PC-3 (cell line): ENCODE measurements around the gene TAX1BP3.

Experiments
- EZH2 ChIP-seq: fragments of 300-600 bp; sonication (generic); IDR thresholded peaks from one replicate; pipeline ENCODE4 v1.6.1; 2017; ENCODE audit warnings: antibody characterized with exemption, mild to moderate bottlenecking, low read length; ENCODE audit not compliant: unreplicated experiment
- TF ChIP-seq, protein P1 (sequence below): fragments of 300-600 bp; sonication (generic); conservative IDR thresholded peaks from 2 replicates; pipeline ENCODE4 v1.5.1; 2017; ENCODE audit warnings: antibody characterized with exemption, low read depth, mild to moderate bottlenecking, low read length

DNA sequence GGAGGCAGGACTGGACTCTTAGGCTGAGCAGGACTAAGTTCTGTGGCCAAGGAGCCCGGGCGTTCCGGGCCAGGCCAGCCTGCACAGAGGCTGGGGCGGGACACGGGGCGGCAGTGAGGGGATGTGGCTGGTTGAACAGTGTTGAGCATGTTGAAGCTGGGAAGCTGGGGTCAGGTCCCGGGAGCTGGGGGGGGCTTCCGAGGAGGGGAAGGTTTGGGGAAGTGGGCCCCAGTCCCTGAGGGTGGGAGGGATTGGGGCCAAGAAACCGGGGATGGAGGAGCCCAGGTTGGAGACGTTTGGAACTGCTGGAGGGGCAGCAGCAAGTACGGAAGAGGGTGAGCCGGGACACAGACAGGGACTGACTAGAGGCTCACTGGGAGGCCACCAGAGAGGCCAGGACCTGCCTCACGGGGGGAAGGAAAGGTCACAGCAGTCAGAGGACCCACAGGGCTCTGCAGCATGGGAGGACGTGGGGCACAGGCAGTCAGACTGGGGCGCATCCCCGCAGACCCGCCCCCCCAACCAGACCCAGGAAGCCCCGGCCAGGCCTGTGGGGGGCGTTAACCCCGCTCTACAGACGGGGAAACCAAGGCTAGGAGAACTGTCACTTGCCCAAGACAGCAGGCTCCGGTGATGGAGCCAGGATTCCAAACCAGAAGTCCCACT, 9.5 kb downstream of the TAX1BP3 start:
- TF ChIP-seq, protein P1, sequence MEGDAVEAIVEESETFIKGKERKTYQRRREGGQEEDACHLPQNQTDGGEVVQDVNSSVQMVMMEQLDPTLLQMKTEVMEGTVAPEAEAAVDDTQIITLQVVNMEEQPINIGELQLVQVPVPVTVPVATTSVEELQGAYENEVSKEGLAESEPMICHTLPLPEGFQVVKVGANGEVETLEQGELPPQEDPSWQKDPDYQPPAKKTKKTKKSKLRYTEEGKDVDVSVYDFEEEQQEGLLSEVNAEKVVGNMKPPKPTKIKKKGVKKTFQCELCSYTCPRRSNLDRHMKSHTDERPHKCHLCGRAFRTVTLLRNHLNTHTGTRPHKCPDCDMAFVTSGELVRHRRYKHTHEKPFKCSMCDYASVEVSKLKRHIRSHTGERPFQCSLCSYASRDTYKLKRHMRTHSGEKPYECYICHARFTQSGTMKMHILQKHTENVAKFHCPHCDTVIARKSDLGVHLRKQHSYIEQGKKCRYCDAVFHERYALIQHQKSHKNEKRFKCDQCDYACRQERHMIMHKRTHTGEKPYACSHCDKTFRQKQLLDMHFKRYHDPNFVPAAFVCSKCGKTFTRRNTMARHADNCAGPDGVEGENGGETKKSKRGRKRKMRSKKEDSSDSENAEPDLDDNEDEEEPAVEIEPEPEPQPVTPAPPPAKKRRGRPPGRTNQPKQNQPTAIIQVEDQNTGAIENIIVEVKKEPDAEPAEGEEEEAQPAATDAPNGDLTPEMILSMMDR = no peak
- TF ChIP-seq EZH2 = no peak
